ENCODE results near the gene ID1. TPM values are rescaled to one million over a fixed set of nuclear protein-coding genes. Genes with fewer than 3 reads are reported as not detected.

Gene ID1
- total and polyA plus RNA-seq, 2 experiments from 2014 or later = 221 to 479 TPM

GRCh38 chr20:31652917-31653396, 47.9 kb downstream of the ID1 start (continued):
- TF ChIP-seq REST (IDR thresholded peaks at IDR 0.05; ENCODE audit: unreplicated experiment) = no peak
- TF ChIP-seq STAT1 (IDR thresholded peaks at IDR 0.05; ENCODE audit: unreplicated experiment) = no peak

GRCh38 chr20:31653561-31653960, 48.5 kb downstream of the ID1 start:
- no peaks in the 10 kb centered on the region for H3K4me1 ChIP-seq (ENCODE audit: insufficient read depth)
- no peaks in the 10 kb centered on the region for H3K79me2 ChIP-seq (replicated peaks; ENCODE audit: insufficient read depth)
- no peaks in the 10 kb centered on the region for H3K36me3 ChIP-seq (ENCODE audit: insufficient read depth)
- H3K4me3 ChIP-seq = no peak overlapping the region
- H2AFZ ChIP-seq = no peak overlapping the region
- TF ChIP-seq CTCF (conservative IDR thresholded peaks at IDR 0.05; ENCODE audit: low read depth in 2 of 2) (no peak), STAT1 (IDR thresholded peaks at IDR 0.05; ENCODE audit: unreplicated experiment) (no peak), ZNF114 (CRISPR knock-in tag; IDR thresholded peaks at IDR 0.05) (no peak), JUNB (IDR thresholded peaks at IDR 0.05; ENCODE audit: unreplicated experiment) (no peak), ETS1 (IDR thresholded peaks at IDR 0.05) (no peak), CREB1 (CRISPR knock-in tag; IDR thresholded peaks at IDR 0.05; ENCODE audit: low read depth) (no peak)
- 0 out of 2 replicates have a peak, but pooled peaks cover 4% of the 10 kb centered on the region for H4K20me1 ChIP-seq (replicated peaks; ENCODE audit: insufficient read depth)
- DNase-seq (ENCODE audit: low spot score) = no peak
- no peaks in the 10 kb centered on the region for H3K27me3 ChIP-seq (ENCODE audit: insufficient read depth)
- no peak overlapping the region; the same call in 1 of the 2 replicates for H3K27ac ChIP-seq (ENCODE audit: low read depth)
- no peak for ATAC-seq
- H3K9me2 ChIP-seq (ENCODE audit: insufficient read depth) = no peaks in the 10 kb centered on the region
- Mint-ChIP-seq H3K4me1 (no peaks in the 10 kb centered on the region), H3K4me3 (no peak overlapping the region), H3K27ac (no peak overlapping the region), H3K27me3 (ENCODE audit: insufficient read depth, low read depth, poor library complexity) (peaks cover 7% of the 10 kb centered on the region), H3K9me3 (no peaks in the 10 kb centered on the region; the same call in 2 of the 3 replicates), H3K36me3 (ENCODE audit: low read depth) (no peaks in the 10 kb centered on the region)
- H3F3A ChIP-seq (replicated peaks; ENCODE audit: low read depth) = peaks cover 9% of the 10 kb centered on the region
- no peak overlapping the region for H3K4me2 ChIP-seq
